ENCODE measurements around the gene AKR1C8. TPM values are rescaled to one million over a fixed set of nuclear protein-coding genes. Genes with fewer than 3 reads are reported as not detected.
"Not testable (repeated sequence)": the region's sequence is repeated elsewhere in the genome, so short reads cannot be mapped to it uniquely, and the experiment has no call there.

Gene AKR1C8
- total and polyA plus RNA-seq, 12 donors: 0.04 to 0.51 (median 0.39) TPM; not detected in 9

GRCh38 chr10:5210261-5210660 lies 25.3 kb upstream of the AKR1C8 start:
- 76 to 81% methylated on average over 1 of the region's 1 CpG for WGBS, 2 donors
- H3K4me1 ChIP-seq; DNase-seq; H3K36me3 ChIP-seq; ATAC-seq; H3K4me3 ChIP-seq; H3K27ac ChIP-seq; intact Hi-C loops (cut with DNase I); H3K27me3 ChIP-seq: not testable (repeated sequence)
- peaks cover 0 to 12% (median 0%) of the 10 kb centered on the region in 11 donors for H3K9me3 ChIP-seq
- peak in 1 of 9 donors; percentile 12 for TF ChIP-seq CTCF (IDR thresholded peaks at IDR 0.05)

GRCh38 chr10:5209776-5210175 lies 24.8 kb upstream of the AKR1C8 start:
- H3K4me1 ChIP-seq; H3K4me3 ChIP-seq; ATAC-seq; H3K27me3 ChIP-seq; intact Hi-C loops (cut with DNase I); H3K36me3 ChIP-seq; H3K27ac ChIP-seq; DNase-seq: not testable (repeated sequence)
- WGBS, 2 donors: 96 to 98% methylated on average over 1 of the region's 1 CpG
- peaks cover 0 to 12% (median 0%) of the 10 kb centered on the region in 11 donors for H3K9me3 ChIP-seq

GRCh38 chr10:5206799-5207198 lies 21.8 kb upstream of the AKR1C8 start:
- Histone ChIP-seq H3K4me3 (no peak overlapping the region), H3K4me1 (no peaks in the 10 kb centered on the region), H3K9me3 (peaks cover 0 to 29% (median 9%) of the 10 kb centered on the region in 11 donors), H3K36me3 (no peaks in the 10 kb centered on the region), H3K27me3 (peaks cover 0 to 7% (median 0%) of the 10 kb centered on the region in 7 donors), H3K27ac (no peak overlapping the region)
- ATAC-seq (no peak), DNase-seq (no peak)
- no peak for TF ChIP-seq CTCF (IDR thresholded peaks at IDR 0.05)
- intact Hi-C loops (cut with DNase I): no loop called here
- 50 to 61% methylated on average over 6 of the region's 6 CpGs for WGBS, 2 donors

- H3K36me3 ChIP-seq: no peaks in the 10 kb centered on the region
- no peaks in the 10 kb centered on the region for H3K27me3 ChIP-seq
- peaks cover 0 to 31% (median 12%) of the 10 kb centered on the region in 11 donors for H3K9me3 ChIP-seq
- ATAC-seq (no peak), DNase-seq (no peak)
- WGBS, 2 donors: 77 to 80% methylated on average over 8 of the region's 8 CpGs
- intact Hi-C loops (cut with DNase I): no loop called here
- TF ChIP-seq CTCF (IDR thresholded peaks at IDR 0.05): no peak
- no peak overlapping the region for H3K27ac ChIP-seq
- no peak overlapping the region for H3K4me3 ChIP-seq
- no peaks in the 10 kb centered on the region for H3K4me1 ChIP-seq
Observed at GRCh38 chr10:5199398-5199797, 14.4 kb upstream of the AKR1C8 start.

- no peak for TF ChIP-seq CTCF (IDR thresholded peaks at IDR 0.05)
- Histone ChIP-seq H3K9me3 (peaks cover 0 to 24% (median 8%) of the 10 kb centered on the region in 11 donors), H3K27ac (no peak overlapping the region), H3K4me1 (no peaks in the 10 kb centered on the region), H3K4me3 (no peak overlapping the region), H3K36me3 (no peaks in the 10 kb centered on the region), H3K27me3 (no peaks in the 10 kb centered on the region)
- intact Hi-C loops (cut with DNase I): no loop called here
- ATAC-seq (no peak), DNase-seq (no peak)
- WGBS, 2 donors: 47 to 69% methylated on average over 3 of the region's 3 CpGs
Observed at GRCh38 chr10:5198386-5198785, 13.4 kb upstream of the AKR1C8 start.
